ENCODE data around the gene TMEM43.

- TF ChIP-seq CTCF (IDR thresholded peaks at IDR 0.05) (no peak), POLR2A (IDR thresholded peaks at IDR 0.05) (no peak)
Measured at GRCh38 chr3:14127516-14128161, 2.8 kb downstream of the TMEM43 start.
